LoVo (cell line): ENCODE results near the gene MTSS2.
A peak's percentile ranks its signal among the peaks of the same experiment; 100 is the strongest.
"Not testable (repeated sequence)": the region's sequence is repeated elsewhere in the genome, so short reads cannot be mapped to it uniquely, and the experiment has no call there.

Experiments
- DNase-seq: peaks from one replicate; pipeline ENCODE4 v3.0.0-alpha.2; 2016; ENCODE audit warnings: low spot score

Gene MTSS2

GRCh38 chr16:70685061-70685937, 554 bp downstream of the MTSS2 start:
- DNase-seq = peak; percentile 12

GRCh38 chr16:70684146-70685060, 1.4 kb downstream of the MTSS2 start:
- DNase-seq = no peak

DNA sequence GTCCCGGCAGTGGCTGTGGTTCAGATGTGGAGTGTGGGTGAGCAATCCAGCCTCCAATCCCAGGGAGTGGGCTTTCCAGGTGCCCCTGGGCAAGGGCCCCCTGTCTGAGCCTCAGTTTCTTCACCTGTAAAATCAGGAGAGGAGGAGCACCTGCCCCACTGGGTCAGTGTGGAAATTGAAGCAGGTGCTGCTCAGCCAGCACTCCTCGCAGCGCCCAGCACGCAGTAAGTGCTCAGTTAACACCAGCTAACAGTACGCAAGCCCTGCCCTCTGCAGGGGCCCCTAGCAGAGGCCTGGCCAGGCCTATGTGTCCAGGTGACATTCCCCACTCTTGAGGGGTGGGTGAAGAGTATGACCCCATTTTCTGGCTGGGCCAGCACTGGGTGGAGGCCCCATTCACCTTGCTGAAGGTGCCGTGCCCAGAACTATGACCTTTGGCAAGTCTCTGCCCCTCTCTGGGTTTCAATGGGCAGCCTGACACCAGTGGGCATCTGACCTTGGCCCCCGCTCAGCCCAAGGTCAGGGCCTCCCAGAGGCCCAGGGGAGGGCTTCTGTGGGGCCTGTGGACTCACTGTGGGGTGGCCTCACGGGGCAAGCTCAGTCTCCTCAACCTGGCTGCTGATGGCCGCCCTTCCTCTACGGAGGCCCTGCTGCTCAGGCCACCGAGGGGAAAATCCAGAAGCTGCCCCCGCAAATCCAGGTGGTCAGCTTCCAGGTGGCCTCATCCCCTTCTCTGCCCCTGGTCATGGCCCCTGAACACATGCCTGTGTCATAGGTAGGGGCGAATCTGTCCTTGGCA, 2.5 kb downstream of the MTSS2 start:
- DNase-seq = no peak

DNA sequence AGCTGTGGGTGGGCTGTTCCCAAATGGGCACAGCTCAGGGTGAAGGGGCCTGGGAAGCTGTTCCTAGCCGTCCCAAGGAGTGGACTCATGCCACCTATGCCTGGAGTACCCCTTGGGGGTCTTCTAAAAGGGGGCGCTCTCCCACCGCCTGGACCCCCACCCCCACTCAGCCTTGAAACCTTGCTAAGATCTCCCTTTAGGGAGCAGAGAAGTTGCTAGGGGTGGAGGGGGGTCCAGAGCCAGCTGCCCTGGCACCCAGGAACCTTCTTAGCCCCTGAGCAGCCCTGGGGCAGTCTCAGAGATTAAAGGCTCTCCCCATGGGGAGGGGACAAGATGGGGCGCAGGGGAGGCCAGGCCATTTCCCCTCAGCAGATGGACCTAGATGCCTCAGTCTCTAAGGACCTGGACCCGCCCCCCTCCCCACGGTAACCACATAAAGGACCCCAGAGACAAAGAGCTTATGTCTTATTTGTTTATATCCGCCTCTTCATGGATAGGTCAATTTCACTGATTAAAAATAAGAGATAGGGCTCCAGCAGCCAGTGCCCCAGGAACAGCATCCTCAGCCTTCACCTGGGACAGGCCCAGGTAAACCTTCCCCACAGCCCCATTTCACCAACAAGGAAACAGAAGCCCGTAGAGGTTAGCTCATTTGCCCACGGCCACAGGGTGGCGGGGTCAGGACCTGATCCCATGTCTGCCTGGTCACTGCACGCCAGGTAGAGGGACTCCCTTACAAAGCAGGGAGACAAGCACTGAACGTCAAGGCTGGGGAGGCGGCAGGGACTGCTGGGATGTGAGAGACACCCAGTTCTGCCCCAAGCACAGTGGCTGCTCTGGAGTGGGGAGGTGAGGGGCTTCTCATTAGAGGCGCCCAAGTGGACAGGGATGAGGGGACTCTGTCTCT, 3.4 kb downstream of the MTSS2 start:
- DNase-seq = no peak

DNA sequence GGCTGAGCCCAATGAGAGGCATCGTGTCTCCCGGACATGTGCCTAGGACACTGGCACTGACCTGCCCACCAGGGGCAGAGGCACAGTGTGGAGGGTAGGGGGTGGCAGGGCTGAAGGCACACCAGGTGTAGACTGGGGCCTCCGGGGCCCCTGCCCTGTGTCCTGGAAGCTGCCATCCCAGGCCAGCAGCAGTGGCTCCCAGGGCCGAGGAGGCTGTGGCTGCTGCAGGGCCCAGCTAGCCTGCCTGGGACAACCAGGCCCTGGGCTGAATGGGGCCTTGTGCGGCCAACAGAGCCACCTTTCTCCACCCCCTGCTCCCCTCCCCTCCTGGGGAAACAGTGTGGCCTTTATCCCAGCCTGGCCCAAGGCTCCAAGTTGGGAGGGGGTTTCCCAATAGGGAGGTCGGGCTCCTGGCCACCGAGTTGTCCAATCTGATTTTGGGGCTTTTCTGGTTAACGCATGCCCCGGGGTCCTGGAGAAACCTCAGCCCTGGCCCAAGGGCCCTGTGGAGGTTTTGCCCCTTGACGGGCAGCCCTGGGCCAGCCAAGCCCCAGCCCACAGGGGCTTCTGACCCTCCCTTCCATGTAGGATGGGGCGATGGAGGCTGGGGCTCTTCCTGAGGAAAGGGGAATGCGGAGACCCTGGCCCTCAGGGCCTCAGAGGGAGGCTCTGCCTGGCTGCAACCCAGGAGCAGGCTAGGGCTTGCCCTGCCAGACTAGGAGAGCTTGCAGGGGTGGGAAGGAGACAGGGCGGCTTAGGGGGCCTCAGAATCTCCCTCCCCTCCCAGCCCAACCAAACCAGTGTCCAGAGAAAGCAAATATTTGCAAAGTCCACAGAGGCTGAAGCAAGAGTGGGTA, 4.2 kb downstream of the MTSS2 start:
- no peak for DNase-seq

DNA sequence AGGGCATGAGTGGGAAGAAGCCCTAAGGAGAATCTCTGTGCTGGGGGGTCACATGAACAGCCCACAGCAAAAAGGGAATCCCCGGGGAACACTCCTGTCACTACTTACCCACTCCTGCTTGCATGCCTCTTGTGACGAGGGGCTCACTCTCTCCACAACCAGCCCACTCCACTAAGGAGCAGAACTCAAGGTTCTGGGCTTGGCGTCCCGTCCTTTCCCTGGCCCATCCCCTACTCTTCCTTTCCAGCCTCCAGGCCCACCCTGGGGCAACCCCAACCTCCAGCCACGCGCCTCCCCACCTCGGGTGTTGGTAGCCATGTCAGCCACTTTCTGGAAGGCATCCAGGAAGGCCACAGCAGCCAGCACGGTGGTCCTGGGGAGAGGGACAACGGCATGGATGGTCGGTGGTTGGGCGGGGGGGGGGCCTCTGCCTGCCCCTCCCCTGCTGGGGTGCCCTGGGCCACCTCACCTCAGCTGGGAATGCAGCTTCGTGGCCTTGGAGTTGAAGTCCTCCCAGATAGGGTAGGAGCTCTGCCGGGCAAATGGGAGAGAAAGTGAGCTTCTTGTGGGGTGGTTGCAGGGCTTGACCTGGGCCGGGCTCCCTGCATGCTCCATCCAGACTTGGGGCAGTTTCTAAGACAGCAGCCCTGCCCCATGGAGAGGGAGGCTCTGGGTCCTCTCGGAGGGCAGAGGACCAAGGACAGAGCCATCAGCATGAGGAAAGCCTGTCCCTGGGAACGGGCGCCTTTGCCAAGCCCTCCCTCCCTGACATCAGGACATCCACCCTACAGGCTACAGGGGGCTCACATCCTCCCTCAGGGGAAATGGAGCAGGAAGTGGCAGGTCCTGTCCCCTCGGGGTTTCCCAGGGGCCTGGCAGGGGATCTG, 5.1 kb downstream of the MTSS2 start:
- DNase-seq = no peak

DNA sequence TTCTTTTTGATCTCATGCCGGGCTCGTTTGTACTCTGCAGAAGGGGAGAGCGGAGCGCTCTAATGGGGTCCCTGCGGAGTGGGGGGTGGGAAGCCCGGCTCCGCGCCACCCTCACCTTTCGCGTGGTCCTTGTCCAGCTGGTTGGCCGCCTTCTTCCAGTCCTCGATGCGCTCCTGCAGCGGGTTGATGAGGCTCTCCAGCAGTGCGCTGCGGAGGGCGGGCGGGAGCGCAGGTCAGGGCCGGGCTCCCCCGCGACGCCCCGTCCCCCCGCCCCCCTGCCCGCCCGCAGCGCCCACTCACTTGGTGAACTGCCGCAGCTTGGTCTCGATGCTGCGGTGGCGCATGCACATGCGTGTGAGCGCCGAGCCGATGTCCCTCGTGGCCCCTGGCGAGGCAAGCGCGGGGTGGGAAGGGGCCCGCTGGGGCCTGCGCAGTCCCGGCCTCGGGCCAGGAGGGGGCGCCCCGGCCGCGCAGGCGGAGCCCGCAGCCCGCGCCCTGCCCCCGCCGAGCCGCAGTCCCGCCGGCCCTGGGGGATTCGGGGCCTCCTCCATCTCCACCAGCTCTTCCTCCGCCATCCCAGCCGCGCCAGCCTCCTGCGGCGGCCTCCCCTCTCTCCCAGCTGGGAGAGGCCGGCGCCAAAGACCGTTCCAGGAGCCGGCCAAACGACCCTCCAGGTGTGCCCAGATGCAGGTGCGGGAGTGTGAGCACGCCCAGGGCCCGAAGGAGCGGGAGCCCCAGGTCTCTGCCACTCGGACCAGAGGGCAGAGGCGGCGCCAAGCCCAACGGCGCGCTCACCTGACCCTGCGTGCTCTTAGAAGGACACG, 6.0 kb downstream of the MTSS2 start:
- DNase-seq = no peak

DNA sequence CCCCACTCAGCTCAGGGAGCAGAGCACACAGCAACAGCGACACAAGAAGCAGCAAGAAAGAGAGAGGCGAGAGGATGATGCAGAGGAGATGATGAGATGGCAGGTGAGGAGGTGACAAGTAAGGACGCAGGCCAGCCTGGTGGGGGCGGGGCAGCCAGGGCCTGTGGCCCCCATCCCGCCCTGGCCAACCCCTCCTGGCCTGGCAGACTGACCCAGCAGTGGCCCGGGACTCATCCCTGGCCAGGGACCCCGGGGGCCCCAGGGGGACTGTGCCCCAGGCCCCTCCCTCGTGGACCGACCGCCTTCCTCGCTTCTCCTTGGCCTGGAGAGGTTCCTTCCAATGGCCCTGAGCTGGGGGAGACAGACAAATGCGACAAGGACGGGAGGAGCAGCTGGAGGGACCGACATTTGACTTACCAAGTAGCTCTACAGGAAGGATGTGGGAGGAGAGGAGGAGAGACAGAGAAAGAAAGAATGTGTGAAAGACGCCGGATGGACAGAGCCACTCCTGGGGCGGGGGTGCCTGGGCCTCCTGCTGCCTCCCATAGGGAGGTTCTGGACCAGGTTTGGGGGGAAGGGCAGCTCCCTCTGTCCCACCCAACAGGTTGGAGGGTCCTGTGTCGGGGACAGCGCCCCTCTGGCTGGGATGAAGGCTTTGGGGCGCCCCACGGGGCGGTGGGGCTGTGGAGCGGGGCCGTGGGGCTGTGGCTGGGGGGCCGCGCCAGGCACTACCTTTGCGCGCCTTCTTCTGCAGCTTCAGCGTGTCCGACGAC, 6.8 kb downstream of the MTSS2 start:
- DNase-seq = no peak

GRCh38 chr16:70678121-70678897, 7.5 kb downstream of the MTSS2 start:
- no peak for DNase-seq

- DNase-seq = no peak
These were observed 8.2 kb downstream of the MTSS2 start for GRCh38 chr16:70677499-70678120.

- no peak for DNase-seq
These were observed 9.0 kb downstream of the MTSS2 start for GRCh38 chr16:70676675-70677498.

GRCh38 chr16:70675851-70676513, 9.9 kb downstream of the MTSS2 start:
- DNase-seq = no peak

- no peak for DNase-seq
These were observed 11.4 kb downstream of the MTSS2 start for GRCh38 chr16:70674221-70675014.

- DNase-seq = not testable (repeated sequence)
These were observed 14.9 kb downstream of the MTSS2 start for GRCh38 chr16:70670938-70671337.
